CD4-positive, alpha-beta T cell treated with Interleukin-15 for 4 hours (primary cell): ENCODE data around the gene PCDHGA4.
"Not testable (repeated sequence)": the region's sequence is repeated elsewhere in the genome, so short reads cannot be mapped to it uniquely, and the experiment has no call there.

ENCODE experiments used
- DNase-seq: peaks from one replicate; pipeline ENCODE4 v3.0.0-alpha.2; 2020; ENCODE audit warnings: low spot score

The PCDHGA4 gene

GRCh38 chr5:141349917-141350619 is 4.8 kb upstream of the PCDHGA4 start, which contains the start of gene PCDHGB1:
PCDHGB1 (plus strand) TSS chr5:141350099; CDS start chr5:141350261, 162 bp downstream.
- peak; percentile 31 for DNase-seq

DNA sequence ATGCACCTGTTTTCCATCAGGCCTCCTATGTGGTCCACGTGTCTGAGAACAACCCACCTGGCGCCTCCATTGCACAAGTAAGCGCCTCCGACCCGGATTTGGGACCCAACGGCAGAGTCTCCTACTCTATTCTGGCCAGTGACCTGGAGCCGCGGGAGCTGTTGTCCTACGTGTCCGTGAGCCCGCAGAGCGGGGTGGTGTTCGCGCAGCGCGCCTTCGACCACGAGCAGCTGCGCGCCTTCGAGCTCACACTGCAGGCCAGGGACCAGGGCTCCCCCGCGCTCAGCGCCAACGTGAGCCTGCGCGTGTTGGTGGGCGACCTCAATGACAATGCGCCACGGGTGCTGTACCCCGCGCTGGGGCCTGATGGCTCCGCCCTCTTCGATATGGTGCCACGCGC is 3.2 kb upstream of the PCDHGA4 start:
- DNase-seq = no peak

- DNase-seq = no peak
Observed at GRCh38 chr5:141355641-141356040, 820 bp downstream of the PCDHGA4 start.

DNA sequence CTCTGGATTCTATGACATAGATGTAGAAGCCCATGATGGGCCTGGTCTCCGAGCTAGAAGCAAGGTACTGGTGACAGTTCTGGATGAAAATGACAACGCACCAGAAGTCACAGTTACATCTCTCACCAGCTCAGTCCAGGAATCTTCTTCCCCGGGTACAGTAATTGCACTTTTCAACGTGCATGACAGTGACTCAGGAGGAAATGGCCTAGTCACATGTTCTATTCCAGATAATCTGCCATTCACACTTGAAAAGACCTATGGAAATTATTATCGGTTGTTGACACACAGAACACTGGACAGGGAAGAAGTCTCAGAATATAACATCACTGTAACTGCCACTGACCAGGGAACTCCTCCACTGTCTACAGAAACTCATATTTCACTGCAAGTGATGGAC is 1.3 kb downstream of the PCDHGA4 start:
- no peak for DNase-seq

GRCh38 chr5:141356950-141357349 is 2.1 kb downstream of the PCDHGA4 start:
- no peak for DNase-seq

GRCh38 chr5:141359790-141360426 is 5.1 kb downstream of the PCDHGA4 start, which contains the start of gene PCDHGB2:
PCDHGB2 (plus strand) TSS chr5:141359994; CDS start chr5:141360136, 142 bp downstream.
- peak; percentile 13 for DNase-seq

GRCh38 chr5:141360685-141361084 is 5.9 kb downstream of the PCDHGA4 start:
- DNase-seq = no peak

DNA sequence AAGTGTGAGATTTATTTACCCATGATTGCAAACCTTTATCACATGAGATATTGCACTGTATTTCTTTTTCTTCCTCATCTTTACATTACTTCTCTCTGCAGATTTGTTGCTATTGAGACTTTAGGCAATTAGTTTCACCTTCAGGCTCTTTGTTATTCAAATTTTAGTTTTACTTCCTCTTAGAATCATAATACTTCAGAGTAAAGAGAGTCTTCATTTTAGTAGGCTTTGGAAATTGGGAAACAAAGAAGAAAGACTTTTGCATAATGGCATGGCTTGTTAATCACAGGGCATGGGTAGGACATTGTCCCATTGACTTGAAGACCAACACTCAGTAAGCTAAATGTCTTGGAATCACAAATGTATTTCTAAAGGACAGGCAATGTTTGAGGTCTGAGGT is 7.9 kb downstream of the PCDHGA4 start:
- no peak for DNase-seq

- DNase-seq = no peak
Observed at GRCh38 chr5:141363952-141364660, 9.3 kb downstream of the PCDHGA4 start, which contains the start of gene PCDHGA5. PCDHGA5 (plus strand) TSS chr5:141364162; CDS start chr5:141364331, 169 bp downstream.

GRCh38 chr5:141366016-141366896 is 11.4 kb downstream of the PCDHGA4 start:
- no peak for DNase-seq

GRCh38 chr5:141369994-141370848 is 15.4 kb downstream of the PCDHGA4 start, which contains the start of gene PCDHGB3:
PCDHGB3 (plus strand) TSS chr5:141370242; CDS start chr5:141370395, 153 bp downstream.
- DNase-seq = peak; percentile 37

DNA sequence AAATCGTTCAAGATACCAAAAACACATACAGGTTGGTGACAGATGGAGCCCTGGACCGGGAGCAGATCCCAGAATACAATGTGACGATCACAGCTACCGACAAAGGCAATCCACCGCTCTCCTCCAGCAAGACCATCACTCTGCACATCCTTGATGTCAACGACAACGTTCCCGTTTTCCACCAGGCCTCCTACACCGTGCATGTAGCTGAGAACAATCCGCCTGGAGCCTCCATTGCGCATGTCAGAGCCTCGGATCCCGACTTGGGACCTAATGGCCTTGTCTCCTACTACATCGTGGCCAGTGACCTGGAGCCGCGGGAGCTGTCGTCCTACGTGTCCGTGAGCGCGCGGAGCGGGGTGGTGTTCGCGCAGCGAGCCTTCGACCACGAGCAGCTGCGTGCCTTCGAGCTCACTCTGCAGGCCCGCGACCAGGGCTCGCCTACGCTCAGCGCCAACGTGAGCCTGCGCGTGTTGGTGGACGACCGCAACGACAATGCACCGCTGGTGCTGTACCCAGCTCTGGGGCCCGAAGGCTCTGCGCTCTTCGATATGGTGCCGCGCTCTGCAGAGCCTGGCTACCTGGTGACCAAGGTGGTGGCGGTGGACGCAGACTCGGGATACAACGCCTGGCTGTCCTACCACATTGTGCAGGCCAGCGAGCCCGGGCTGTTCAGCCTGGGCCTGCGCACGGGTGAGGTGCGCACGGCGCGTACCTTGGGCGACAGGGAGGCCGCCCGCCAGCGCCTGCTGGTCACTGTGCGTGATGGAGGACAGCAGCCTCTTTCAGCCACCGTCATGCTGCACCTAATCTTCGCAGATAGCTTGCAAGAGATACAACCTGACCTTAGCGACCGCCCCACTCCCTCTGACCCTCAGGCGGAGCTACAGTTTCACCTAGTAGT is 17.0 kb downstream of the PCDHGA4 start:
- DNase-seq = no peak

GRCh38 chr5:141373673-141374317 is 19.0 kb downstream of the PCDHGA4 start, which contains the start of gene PCDHGA6:
PCDHGA6 (plus strand) TSS chr5:141373891; CDS start chr5:141374084, 193 bp downstream.
- DNase-seq = no peak

- no peak for DNase-seq
Observed at GRCh38 chr5:141374627-141375026, 19.8 kb downstream of the PCDHGA4 start.

GRCh38 chr5:141375444-141376155 is 20.8 kb downstream of the PCDHGA4 start:
- DNase-seq = not testable (repeated sequence)

DNA sequence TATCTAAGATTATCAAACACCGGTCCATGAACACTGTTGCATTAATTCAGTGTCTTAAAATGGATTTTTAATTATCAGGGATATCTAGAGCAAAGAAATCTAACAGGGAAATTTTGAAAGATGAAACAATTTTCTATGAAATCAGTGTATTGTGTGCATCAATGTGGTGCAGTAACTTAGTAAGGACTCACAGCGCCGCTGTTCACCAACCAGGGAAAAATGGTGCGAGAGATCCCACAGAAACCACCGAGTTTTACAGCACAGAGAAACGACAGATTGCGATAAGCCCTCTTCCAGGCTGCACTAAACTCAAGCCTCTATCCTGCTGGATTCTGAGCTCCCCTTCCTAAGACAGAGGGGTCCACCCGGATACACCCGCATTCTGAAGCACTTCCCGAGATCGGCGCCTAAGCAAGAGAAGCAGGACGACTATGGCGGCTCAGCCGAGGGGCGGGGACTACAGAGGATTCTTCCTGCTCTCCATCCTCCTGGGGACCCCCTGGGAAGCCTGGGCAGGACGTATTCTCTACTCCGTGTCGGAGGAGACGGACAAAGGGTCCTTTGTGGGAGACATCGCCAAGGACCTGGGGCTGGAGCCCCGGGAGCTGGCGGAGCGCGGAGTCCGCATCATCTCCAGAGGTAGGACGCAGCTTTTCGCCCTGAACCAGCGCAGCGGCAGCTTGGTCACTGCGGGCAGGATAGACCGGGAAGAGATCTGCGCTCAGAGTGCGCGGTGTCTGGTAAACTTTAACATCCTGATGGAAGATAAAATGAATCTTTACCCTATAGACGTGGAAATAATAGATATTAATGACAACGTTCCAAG is 27.9 kb downstream of the PCDHGA4 start, which contains the start of gene PCDHGA7:
Gene PCDHGA7 (plus strand): TSS at position 274 of the 826 bp plus-strand sequence. CDS start 158 bp downstream, at position 432.
- DNase-seq = no peak

DNA sequence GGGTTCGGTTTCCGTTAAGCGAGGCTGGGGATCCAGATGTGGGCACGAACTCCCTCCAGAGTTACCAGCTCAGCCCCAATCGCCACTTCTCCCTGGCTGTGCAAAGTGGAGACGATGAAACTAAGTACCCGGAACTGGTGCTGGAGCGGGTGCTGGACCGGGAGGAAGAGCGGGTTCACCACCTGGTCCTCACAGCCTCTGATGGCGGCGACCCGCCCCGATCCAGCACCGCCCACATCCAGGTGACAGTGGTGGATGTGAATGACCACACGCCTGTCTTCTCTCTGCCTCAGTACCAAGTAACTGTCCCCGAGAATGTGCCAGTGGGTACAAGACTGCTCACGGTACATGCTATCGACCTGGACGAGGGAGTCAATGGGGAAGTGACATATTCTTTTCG is 28.5 kb downstream of the PCDHGA4 start:
- DNase-seq = no peak
